PC-9 (cell line): ENCODE results near the gene FBF1. TPM values are rescaled to one million over a fixed set of nuclear protein-coding genes. Genes with fewer than 3 reads are reported as not detected.

ENCODE experiments used
- BruUV-seq: library from RNA; stranded (reverse); fragments of 400-500 nt; replicated peaks from 2 replicates; lab custom pipeline; 2021; lab: Mats Ljungman, UMichigan
- CTCF ChIA-PET: fragments of 300-600 bp; sonication (Branson Sonifier 250); formaldehyde crosslinking; loops from one replicate; lab custom pipeline; 2022; ENCODE audit warnings: antibody characterized with exemption; lab: Charles Lee
- POLR2A ChIA-PET: fragments of 300-600 bp; sonication (Branson Sonifier 250); formaldehyde crosslinking; loops from one replicate; lab custom pipeline; 2022; ENCODE audit warnings: antibody characterized with exemption; ENCODE audit not compliant: unreplicated experiment; lab: Charles Lee
- DNase-seq, 2 experiments: peaks; one replicate each; pipeline versions ENCODE4 v3.0.0 to v3.0.0-alpha.2; 2015 to 2022; ENCODE audit warnings: mixed read lengths in 1 of 2
- H2AFZ ChIP-seq: fragments of 200-600 bp; sonication (generic); 2 replicates; pipeline ENCODE4 v1.8.1; 2017; ENCODE audit warnings: antibody characterized with exemption
- H3F3A ChIP-seq: fragments of 200-600 bp; sonication (generic); 2 replicates; pipeline ENCODE4 v1.8.1; 2017; ENCODE audit warnings: antibody characterized with exemption, mild to moderate bottlenecking, low read depth; ENCODE audit not compliant: insufficient read depth
- H3K27ac ChIP-seq: fragments of 200-600 bp; sonication (generic); 2 replicates; pipeline ENCODE4 v1.6.1; 2016; ENCODE audit warnings: mixed run types
- H3K27me3 ChIP-seq: fragments of 200-600 bp; sonication (generic); 2 replicates; pipeline ENCODE4 v1.6.1; 2016; ENCODE audit warnings: low read depth, mixed run types; ENCODE audit not compliant: insufficient read depth
- H3K36me3 ChIP-seq: fragments of 200-600 bp; sonication (generic); 2 replicates; pipeline ENCODE4 v1.6.1; 2016; ENCODE audit warnings: low read depth, mixed run types
- H3K4me1 ChIP-seq: fragments of 200-600 bp; sonication (generic); replicated peaks from 2 replicates; pipeline ENCODE4 v1.6.1; 2016; ENCODE audit warnings: mixed run types; ENCODE audit not compliant: insufficient read depth
- H3K4me2 ChIP-seq: fragments of 200-600 bp; sonication (generic); 2 replicates; pipeline ENCODE4 v1.6.1; 2017; ENCODE audit warnings: mixed run types
- H3K4me3 ChIP-seq: fragments of 200-600 bp; sonication (generic); 2 replicates; pipeline ENCODE4 v1.6.1; 2016; ENCODE audit warnings: mixed run types
- H3K79me2 ChIP-seq: fragments of 200-600 bp; sonication (generic); 2 replicates; pipeline ENCODE4 v1.6.1; 2017; ENCODE audit warnings: low read depth, mixed run types
- H3K9me2 ChIP-seq: fragments of 200-600 bp; sonication (generic); 2 replicates; pipeline ENCODE4 v1.8.1; 2017; ENCODE audit warnings: mild to moderate bottlenecking; ENCODE audit not compliant: insufficient read depth
- H3K9me3 ChIP-seq: fragments of 200-600 bp; sonication (generic); 2 replicates; pipeline ENCODE4 v1.8.1; 2016; ENCODE audit warnings: low read depth; ENCODE audit not compliant: insufficient read depth
- H4K20me1 ChIP-seq: fragments of 200-600 bp; sonication (generic); 2 replicates; pipeline ENCODE4 v1.8.1; 2017; ENCODE audit not compliant: insufficient read depth
- CTCF ChIP-seq: fragments of 200-600 bp; sonication (generic); conservative IDR thresholded peaks from 2 replicates; pipeline ENCODE4 v1.6.1; 2017; ENCODE audit warnings: mixed run types, antibody characterized with exemption, mild to moderate bottlenecking, moderate library complexity
- EZH2 ChIP-seq: fragments of 200-600 bp; sonication (generic); IDR thresholded peaks from 2 replicates; pipeline ENCODE4 v1.8.0; 2017; ENCODE audit warnings: antibody characterized with exemption, low read depth
- intact Hi-C: fragments of 100-400 bp; cut with micrococcal nuclease; formaldehyde crosslinking; loops from one replicate; pipeline ENCODE4 v1.10.0; 2022; ENCODE audit not compliant: unreplicated experiment
- total RNA-seq: library from RNA; stranded (reverse); gene quantifications from 2 replicates; pipeline ENCODE4 v1.2.3, GENCODE V29; 2021

The FBF1 gene
- total RNA-seq, 1 experiment from 2014 or later, result 22.5 TPM

- CTCF ChIA-PET, result interaction anchor here (0.9 kb wide), 1 partner anchor 51 kb away, joined by 4 read pairs; no protein-coding TSS in a partner anchor
- BruUV-seq, result TSS peak; percentile 62
- Histone ChIP-seq H3K27me3 (no peaks in the 10 kb centered on the region), H3K9me2 (no peaks in the 10 kb centered on the region), H3F3A (peaks cover 18% of the 10 kb centered on the region; the same call in 1 of the 2 replicates), H3K4me1 (0 out of 2 replicates have a peak, but pooled peaks cover 4% of the 10 kb centered on the region), H3K9me3 (no peaks in the 10 kb centered on the region), H3K79me2 (peaks cover 26% of the 10 kb centered on the region), H4K20me1 (no peaks in the 10 kb centered on the region), H3K4me2 (peak overlapping the region; percentile 83), H2AFZ (no peak overlapping the region), H3K27ac (no peak overlapping the region), H3K4me3 (peak overlapping the region; percentile 77; the same call in 1 of the 2 replicates), H3K36me3 (peaks cover 9% of the 10 kb centered on the region; the same call in 1 of the 2 replicates)
- no peak for TF ChIP-seq CTCF
- no peak for TF ChIP-seq EZH2
- no peak for DNase-seq
- POLR2A ChIA-PET, result interaction anchor here (0.7 to 1.6 kb wide), 2 partner anchors 113 to 117 kb away, joined by 10 to 12 read pairs; no protein-coding TSS in a partner anchor
- intact Hi-C loops, result no loop called here
Observed at GRCh38 chr17:75897160-75898019, 43.5 kb downstream of the FBF1 start.

GRCh38 chr17:75896415-75897159, 44.3 kb downstream of the FBF1 start, which contains the start of gene TRIM65:
TRIM65 (minus strand) TSS chr17:75896951; CDS start chr17:75896937, 14 bp downstream.
- Histone ChIP-seq H4K20me1 (no peaks in the 10 kb centered on the region), H3K4me2 (peak within 1 kb of the TSS; percentile 83), H3K4me3 (peak within 1 kb of the TSS; percentile 77), H3K27ac (peak within 1 kb of the TSS; percentile 33), H3K4me1 (0 out of 2 replicates have a peak, but pooled peaks cover 4% of the 10 kb centered on the region), H3K9me2 (no peaks in the 10 kb centered on the region), H3K27me3 (no peaks in the 10 kb centered on the region), H3K9me3 (no peaks in the 10 kb centered on the region), H3F3A (peaks cover 18% of the 10 kb centered on the region; the same call in 1 of the 2 replicates), H3K79me2 (peaks cover 19% of the 10 kb centered on the region), H3K36me3 (peaks cover 5% of the 10 kb centered on the region; the same call in 1 of the 2 replicates), H2AFZ (peak within 1 kb of the TSS; percentile 73)
- intact Hi-C loops, result loop anchor here (1.0 kb wide), 2 partner anchors 41 to 52 kb away; partner anchors contain the start of genes UNC13D and WBP2
- POLR2A ChIA-PET, result interaction anchor here (0.7 to 1.6 kb wide), 3 partner anchors 52 to 117 kb away, joined by 3 to 12 read pairs (median 10); no protein-coding TSS in a partner anchor
- TF ChIP-seq CTCF (no peak), EZH2 (no peak)
- BruUV-seq, result no TSS peak
- peak; percentile 59 to 77 for DNase-seq
- CTCF ChIA-PET, result interaction anchor here (0.5 to 0.9 kb wide), 5 partner anchors 18 to 204 kb away, joined by 3 to 11 read pairs (median 4); partner anchors contain the start of gene TRIM47
